HFFc6 (cell line): ENCODE results near the gene FMN1. TPM values are rescaled to one million over a fixed set of nuclear protein-coding genes. Genes with fewer than 3 reads are reported as not detected.

Source experiments
- DNase-seq: peaks from one replicate; pipeline ENCODE4 v3.0.0-alpha.2; 2018
- H3K27ac Mint-ChIP-seq: 2 replicates; pipeline ENCODE4 v1.8.0; 2020; ENCODE audit warnings: mild to moderate bottlenecking, mixed read lengths
- H3K27me3 Mint-ChIP-seq: 2 replicates; pipeline ENCODE4 v1.8.0; 2021; ENCODE audit warnings: mild to moderate bottlenecking, moderate library complexity, mixed read lengths; ENCODE audit not compliant: insufficient read depth
- H3K36me3 Mint-ChIP-seq: 2 replicates; pipeline ENCODE4 v1.8.0; 2021; ENCODE audit warnings: low read depth, mixed read lengths
- H3K4me1 Mint-ChIP-seq: 2 replicates; pipeline ENCODE4 v1.8.0; 2020; ENCODE audit warnings: low read depth, mixed read lengths
- H3K4me3 Mint-ChIP-seq: 2 replicates; pipeline ENCODE4 v1.8.0; 2020; ENCODE audit warnings: mild to moderate bottlenecking, moderate library complexity, mixed read lengths
- H3K9me3 Mint-ChIP-seq: 2 replicates; pipeline ENCODE4 v1.8.0; 2020; ENCODE audit warnings: mild to moderate bottlenecking, mixed read lengths
- CTCF ChIP-seq: fragments of 200-600 bp; sonication (generic); IDR thresholded peaks from 2 replicates; pipeline ENCODE4 v1.5.0; 2021; ENCODE audit warnings: antibody characterized with exemption, mild to moderate bottlenecking
- total RNA-seq, 6 experiments: library from RNA; stranded (reverse); fragmentation: NEBNext Ultra II Directional; extraction: Animal tissue kit (Norgen Biotek cat#: 25700); gene quantifications; 2 replicates in 1 of 6; 3 replicates in 5 of 6; pipeline ENCODE4 v1.2.3, GENCODE V29; 2021

FMN1 gene
- total RNA-seq, 6 experiments from 2014 or later: 8.3 to 14.0 (median 12.6) TPM

GRCh38 chr15:33119865-33120264 lies 74.6 kb downstream of the FMN1 start:
- H3K9me3 Mint-ChIP-seq: no peaks in the 10 kb centered on the region
- H3K27me3 Mint-ChIP-seq: no peaks in the 10 kb centered on the region
- no peak overlapping the region for H3K27ac Mint-ChIP-seq
- no peak overlapping the region for H3K4me3 Mint-ChIP-seq
- no peak for DNase-seq
- peaks cover 24% of the 10 kb centered on the region for H3K4me1 Mint-ChIP-seq
- TF ChIP-seq CTCF: no peak
- no peaks in the 10 kb centered on the region for H3K36me3 Mint-ChIP-seq

DNA sequence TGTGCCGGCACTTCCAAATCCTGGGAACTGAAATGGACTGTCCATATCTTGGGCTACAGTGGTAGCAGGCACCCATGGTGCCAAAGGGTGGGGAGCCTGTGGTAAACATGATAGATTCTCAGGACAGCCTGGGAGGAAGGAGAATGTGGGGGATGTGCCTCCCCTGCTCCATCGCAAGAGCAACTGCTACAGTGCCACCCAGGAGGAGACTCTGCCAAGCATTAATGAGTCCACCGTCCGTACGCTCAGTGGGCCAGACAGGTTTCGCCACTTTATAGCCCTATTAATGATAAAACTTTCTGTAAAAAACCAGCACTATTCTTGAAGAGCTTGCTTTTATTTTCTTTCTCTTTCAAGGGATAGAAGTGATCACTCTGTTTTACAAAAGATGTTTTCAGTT lies 75.2 kb downstream of the FMN1 start:
- no peaks in the 10 kb centered on the region for H3K9me3 Mint-ChIP-seq
- no peaks in the 10 kb centered on the region for H3K36me3 Mint-ChIP-seq

DNA sequence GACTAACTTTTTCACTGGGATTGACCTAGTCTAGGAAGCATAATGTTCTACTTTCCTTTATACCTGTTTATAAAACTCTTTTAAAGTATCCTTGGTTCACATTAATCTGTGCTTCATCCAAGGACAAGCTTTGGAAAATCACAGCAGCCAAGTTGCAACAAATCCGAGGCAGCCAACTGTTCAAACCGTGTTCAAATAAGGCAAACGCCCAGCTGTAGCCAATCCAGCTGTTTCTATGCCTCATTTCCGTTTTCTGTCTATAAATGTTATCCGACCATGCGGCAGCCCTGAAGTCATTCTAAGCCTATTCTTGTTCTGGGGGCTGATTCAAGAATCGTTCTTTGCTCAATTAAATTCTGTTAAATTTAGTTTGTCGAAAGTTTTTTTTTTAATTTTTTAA lies 78.3 kb downstream of the FMN1 start:
- peaks cover 36% of the 10 kb centered on the region for H3K4me1 Mint-ChIP-seq
- TF ChIP-seq CTCF: no peak
- no peak overlapping the region for H3K4me3 Mint-ChIP-seq
- H3K27me3 Mint-ChIP-seq: no peaks in the 10 kb centered on the region; the same call in 1 of the 2 replicates
- no peak for DNase-seq
- H3K36me3 Mint-ChIP-seq: peaks cover 7% of the 10 kb centered on the region; the same call in 1 of the 2 replicates
- H3K9me3 Mint-ChIP-seq: no peaks in the 10 kb centered on the region
- no peak overlapping the region for H3K27ac Mint-ChIP-seq

More for the DNA sequence above, 75.2 kb downstream of the FMN1 start:
- no peak for TF ChIP-seq CTCF
- Mint-ChIP-seq H3K27ac (no peak overlapping the region), H3K27me3 (no peaks in the 10 kb centered on the region), H3K4me3 (no peak overlapping the region), H3K4me1 (peaks cover 28% of the 10 kb centered on the region)
- no peak for DNase-seq

- peaks cover 42% of the 10 kb centered on the region for H3K4me1 Mint-ChIP-seq
- H3K9me3 Mint-ChIP-seq: no peaks in the 10 kb centered on the region
- TF ChIP-seq CTCF: no peak
- H3K4me3 Mint-ChIP-seq: no peak overlapping the region
- no peaks in the 10 kb centered on the region; the same call in 1 of the 2 replicates for H3K27me3 Mint-ChIP-seq
- H3K36me3 Mint-ChIP-seq: peaks cover 7% of the 10 kb centered on the region; the same call in 1 of the 2 replicates
- DNase-seq: no peak
- H3K27ac Mint-ChIP-seq: no peak overlapping the region
Observed at GRCh38 chr15:33115191-33115861, 79.2 kb downstream of the FMN1 start.

GRCh38 chr15:33114374-33114717 lies 80.2 kb downstream of the FMN1 start:
- TF ChIP-seq CTCF: no peak
- Mint-ChIP-seq H3K36me3 (peaks cover 11% of the 10 kb centered on the region), H3K27me3 (no peaks in the 10 kb centered on the region; the same call in 1 of the 2 replicates), H3K4me3 (no peak overlapping the region), H3K27ac (no peak overlapping the region), H3K9me3 (0 out of 2 replicates have a peak, but pooled peaks cover 4% of the 10 kb centered on the region), H3K4me1 (peaks cover 42% of the 10 kb centered on the region)
- no peak for DNase-seq
